GM23248 (cell line): ENCODE measurements around the gene KIAA0586. TPM values are rescaled to one million over a fixed set of nuclear protein-coding genes. Genes with fewer than 3 reads are reported as not detected.

Source experiments
- DNase-seq: peaks from one replicate; pipeline ENCODE4 v3.0.0-alpha.2; 2015
- H2AFZ ChIP-seq: fragments of 200-600 bp; sonication (generic); 2 replicates; pipeline ENCODE4 v1.6.1; 2016; ENCODE audit warnings: antibody characterized with exemption
- H3F3A ChIP-seq: fragments of 200-600 bp; sonication (generic); 2 replicates; pipeline ENCODE4 v1.6.1; 2016; ENCODE audit warnings: mild to moderate bottlenecking, antibody characterized with exemption, mixed run types; ENCODE audit not compliant: insufficient read depth
- H3K27ac ChIP-seq: fragments of 200-600 bp; sonication (generic); 2 replicates; pipeline ENCODE4 v1.5.1; 2016; ENCODE audit warnings: mild to moderate bottlenecking
- H3K27me3 ChIP-seq: fragments of 200-600 bp; sonication (generic); replicated peaks from 2 replicates; pipeline ENCODE4 v1.6.1; 2016; ENCODE audit warnings: mild to moderate bottlenecking; ENCODE audit not compliant: insufficient read depth
- H3K36me3 ChIP-seq: fragments of 200-600 bp; sonication (generic); 2 replicates; pipeline ENCODE4 v1.6.1; 2016; ENCODE audit warnings: low read depth, mild to moderate bottlenecking
- H3K4me1 ChIP-seq: fragments of 200-600 bp; sonication (generic); 2 replicates; pipeline ENCODE4 v1.6.1; 2016; ENCODE audit warnings: mild to moderate bottlenecking; ENCODE audit not compliant: insufficient read depth
- H3K4me2 ChIP-seq: fragments of 200-600 bp; sonication (generic); one replicate; pipeline ENCODE4 v1.6.1; 2016; ENCODE audit warnings: mild to moderate bottlenecking; ENCODE audit not compliant: unreplicated experiment
- H3K4me3 ChIP-seq: fragments of 200-600 bp; sonication (generic); 2 replicates; pipeline ENCODE4 v1.5.1; 2016; ENCODE audit warnings: mild to moderate bottlenecking
- H3K79me2 ChIP-seq: fragments of 200-600 bp; sonication (generic); 2 replicates; pipeline ENCODE4 v1.6.1; 2016; ENCODE audit warnings: mild to moderate bottlenecking; ENCODE audit not compliant: insufficient read depth
- H3K9ac ChIP-seq: fragments of 200-600 bp; sonication (generic); 2 replicates; pipeline ENCODE4 v1.6.1; 2016; ENCODE audit warnings: mild to moderate bottlenecking
- H3K9me2 ChIP-seq: fragments of 200-600 bp; sonication (generic); 2 replicates; pipeline ENCODE4 v1.6.1; 2016; ENCODE audit warnings: mixed run types, mild to moderate bottlenecking, moderate library complexity; ENCODE audit not compliant: insufficient read depth
- H3K9me3 ChIP-seq: fragments of 200-600 bp; sonication (generic); one replicate; pipeline ENCODE4 v1.6.1; 2017; ENCODE audit warnings: low read depth
- H4K20me1 ChIP-seq: fragments of 200-600 bp; sonication (generic); 2 replicates; pipeline ENCODE4 v1.6.0; 2016; ENCODE audit not compliant: insufficient read depth
- EZH2phosphoT487 ChIP-seq: fragments of 200-600 bp; sonication (generic); IDR thresholded peaks from 2 replicates; pipeline ENCODE4 v1.6.1; 2018; ENCODE audit warnings: antibody characterized with exemption, moderate library complexity, mild to moderate bottlenecking, low read depth; ENCODE audit not compliant: insufficient read depth
- WGBS, 2 experiments: methylation state at CpG; one replicate each; pipeline ENCODE4 v1.1.6; 2015 to 2017; ENCODE audit warnings: low lambda C conversion rate in 2 of 2, low coverage in 1 of 2; ENCODE audit errors: missing lambda C conversion rate in 2 of 2; 5-methylcytosine and 5-hydroxymethylcytosine counted together
- in situ Hi-C: fragments of 300-500 bp; cut with MboI; formaldehyde crosslinking; loops from 2 replicates; pipeline ENCODE4 v1.15.0; 2020
- polyA plus RNA-seq: library from polyadenylated mRNA; unstranded; fragments of >200 nt; fragmentation: Nextera tagmentation; extraction: Ambion mirVana; gene quantifications from 2 replicates; pipeline ENCODE4 v1.2.1, GENCODE V29; 2016
- small RNA-seq: library from RNA; depleted of rRNA; stranded (forward); fragments of <200 nt; gene quantifications from one replicate; pipeline ENCODE3, GENCODE V24; 2014; ENCODE audit warnings: low read depth, low replicate concordance
- total RNA-seq: library from RNA; depleted of rRNA; stranded (reverse); fragments of >200 nt; shearing (Covaris generic); gene quantifications from 2 replicates; pipeline ENCODE4 v1.2.3, GENCODE V29; 2014; rRNA removed

KIAA0586 gene
- total and polyA plus RNA-seq, 2 experiments from 2014 or later = 10.5 to 16.8 TPM

- Histone ChIP-seq H3K9ac (no peak overlapping the region), H3K4me1 (no peaks in the 10 kb centered on the region), H3K27ac (no peak overlapping the region), H2AFZ (no peak overlapping the region), H3K36me3 (no peaks in the 10 kb centered on the region), H3F3A (no peaks in the 10 kb centered on the region), H3K79me2 (no peaks in the 10 kb centered on the region), H3K27me3 (0 out of 2 replicates have a peak, but pooled peaks cover 7% of the 10 kb centered on the region), H3K9me3 (no peaks in the 10 kb centered on the region), H3K4me2 (no peak overlapping the region), H4K20me1 (no peaks in the 10 kb centered on the region), H3K4me3 (no peak overlapping the region), H3K9me2 (no peaks in the 10 kb centered on the region)
- in situ Hi-C loops = no loop called here
- DNase-seq = no peak
- no peak for TF ChIP-seq EZH2phosphoT487
- WGBS, 2 experiments = 86 to 98% methylated on average over 2 of the region's 2 CpGs
Observed at GRCh38 chr14:58599707-58600106, 172.2 kb downstream of the KIAA0586 start.

Small RNA genes within 50 kb of the gene (small RNA-seq; reads per million reads assigned to genes)
- gene HSBP1P1 = not detected
- gene RF00019 = not detected

Other genes starting within 250 kb of the KIAA0586 start
- gene ACTR10, start 227.6 kb upstream of the KIAA0586 start, total RNA-seq = 69.9 and 99.1 TPM in 2 replicates
- 188 and 210 TPM in 2 replicates for gene ACTR10, start 227.6 kb upstream of the KIAA0586 start, polyA plus RNA-seq
- gene PSMA3, start 182.9 kb upstream of the KIAA0586 start, total RNA-seq = 46.2 and 54.0 TPM in 2 replicates
- 182 and 183 TPM in 2 replicates for gene PSMA3, start 182.9 kb upstream of the KIAA0586 start, polyA plus RNA-seq
- gene ARID4A, start 129.2 kb upstream of the KIAA0586 start, total RNA-seq = 3.2 and 5.7 TPM in 2 replicates
- 13.7 and 17.3 TPM in 2 replicates for gene ARID4A, start 129.2 kb upstream of the KIAA0586 start, polyA plus RNA-seq
- not detected in 2 replicates for gene TOMM20L, start 31.8 kb upstream of the KIAA0586 start, total RNA-seq
- gene TOMM20L, start 31.8 kb upstream of the KIAA0586 start, polyA plus RNA-seq = not detected in 2 replicates
- 39.4 and 108 TPM in 2 replicates for gene TIMM9, start 188 bp upstream of the KIAA0586 start, total RNA-seq
- 66.1 and 69.1 TPM in 2 replicates for gene TIMM9, start 188 bp upstream of the KIAA0586 start, polyA plus RNA-seq
- gene DACT1, start 210.2 kb downstream of the KIAA0586 start, total RNA-seq = 21.2 and 26.9 TPM in 2 replicates
- 6.5 and 6.8 TPM in 2 replicates for gene DACT1, start 210.2 kb downstream of the KIAA0586 start, polyA plus RNA-seq